H9 (cell line): Measurements from ENCODE around the gene E2F4. TPM values are rescaled to one million over a fixed set of nuclear protein-coding genes. Genes with fewer than 3 reads are reported as not detected.

Source experiments
- DNase-seq: peaks from one replicate; pipeline ENCODE4 v3.0.0-alpha.2; 2017
- H2AFZ ChIP-seq: one replicate; pipeline ENCODE4 v1.6.1; 2013; ENCODE audit warnings: mild to moderate bottlenecking, low read length, control low read depth, moderate library complexity
- H2AK5ac ChIP-seq: 2 replicates; pipeline ENCODE4 v1.6.1; 2013; ENCODE audit warnings: low read length, control low read depth, mixed read lengths; ENCODE audit not compliant: insufficient read length
- H2BK120ac ChIP-seq: one replicate; pipeline ENCODE4 v1.6.1; 2013; ENCODE audit warnings: low read depth, mild to moderate bottlenecking, low read length, control low read depth, inconsistent platforms; ENCODE audit not compliant: poor library complexity, severe bottlenecking
- H2BK12ac ChIP-seq: 2 replicates; pipeline ENCODE4 v1.6.1; 2013; ENCODE audit warnings: low read length, control low read depth, mixed read lengths, low read depth; ENCODE audit not compliant: insufficient read length
- H2BK15ac ChIP-seq: 2 replicates; pipeline ENCODE4 v1.6.1; 2013; ENCODE audit warnings: low read depth, low read length, control low read depth
- H2BK20ac ChIP-seq: one replicate; pipeline ENCODE4 v1.6.1; 2013; ENCODE audit warnings: low read depth, mild to moderate bottlenecking, low read length, control low read depth, inconsistent platforms; ENCODE audit not compliant: poor library complexity, severe bottlenecking
- H2BK5ac ChIP-seq: 2 replicates; pipeline ENCODE4 v1.6.1; 2013; ENCODE audit warnings: low read length, control low read depth, mixed read lengths; ENCODE audit not compliant: insufficient read length
- H3K14ac ChIP-seq: 2 replicates; pipeline ENCODE4 v1.6.1; 2013; ENCODE audit warnings: low read length, control low read depth; ENCODE audit not compliant: insufficient read depth
- H3K18ac ChIP-seq: 2 replicates; pipeline ENCODE4 v1.6.1; 2013; ENCODE audit warnings: low read depth, mild to moderate bottlenecking, mixed read lengths, low read length, control low read depth; ENCODE audit not compliant: insufficient read length
- H3K23ac ChIP-seq: 2 replicates; pipeline ENCODE4 v1.6.1; 2013; ENCODE audit warnings: low read length, control low read depth, mixed read lengths, low read depth; ENCODE audit not compliant: insufficient read length
- H3K23me2 ChIP-seq: 2 replicates; pipeline ENCODE4 v1.6.1; 2013; ENCODE audit warnings: low read depth, mild to moderate bottlenecking, mixed read lengths, low read length, control low read depth; ENCODE audit not compliant: insufficient read length, poor library complexity, severe bottlenecking
- H3K27ac ChIP-seq: 2 replicates; pipeline ENCODE4 v1.5.1; 2013; ENCODE audit warnings: low read length, control low read depth, mixed read lengths, low read depth; ENCODE audit not compliant: insufficient read length
- H3K27me3 ChIP-seq: 2 replicates; pipeline ENCODE4 v1.6.1; 2013; ENCODE audit warnings: low read length, control low read depth, inconsistent platforms; ENCODE audit not compliant: insufficient read depth
- H3K4ac ChIP-seq: 2 replicates; pipeline ENCODE4 v1.6.1; 2013; ENCODE audit warnings: low read depth, mild to moderate bottlenecking, control low read depth, inconsistent platforms, low read length, moderate library complexity
- H3K4me1 ChIP-seq: 2 replicates; pipeline ENCODE4 v1.6.1; 2013; ENCODE audit warnings: low read length, control low read depth, inconsistent platforms; ENCODE audit not compliant: insufficient read depth
- H3K4me2 ChIP-seq: 2 replicates; pipeline ENCODE4 v1.6.1; 2013; ENCODE audit warnings: low read length, control low read depth, mixed read lengths; ENCODE audit not compliant: insufficient read length, insufficient read depth
- H3K56ac ChIP-seq: 2 replicates; pipeline ENCODE4 v1.6.1; 2013; ENCODE audit warnings: low read depth, mild to moderate bottlenecking, mixed read lengths, low read length, control low read depth; ENCODE audit not compliant: insufficient read length
- H3K79me1 ChIP-seq: 2 replicates; pipeline ENCODE4 v1.6.1; 2013; ENCODE audit warnings: low read depth, mild to moderate bottlenecking, moderate library complexity, low read length, control low read depth, inconsistent platforms; ENCODE audit not compliant: insufficient read depth, poor library complexity, severe bottlenecking
- H3K79me2 ChIP-seq: 2 replicates; pipeline ENCODE4 v1.6.1; 2013; ENCODE audit warnings: low read length, control low read depth, inconsistent platforms; ENCODE audit not compliant: insufficient read depth
- H3K9ac ChIP-seq: 2 replicates; pipeline ENCODE4 v1.6.1; 2013; ENCODE audit warnings: low read length, control low read depth, mixed read lengths; ENCODE audit not compliant: insufficient read length; ENCODE audit errors: extremely low read depth
- H3K9me3 ChIP-seq: one replicate; pipeline ENCODE4 v1.6.1; 2013; ENCODE audit warnings: low read depth, low read length, inconsistent platforms; ENCODE audit not compliant: control insufficient read depth
- H3T11ph ChIP-seq: one replicate; pipeline ENCODE4 v1.6.1; 2013; ENCODE audit warnings: mild to moderate bottlenecking, low read length, control low read depth, inconsistent platforms
- H4K20me1 ChIP-seq: one replicate; pipeline ENCODE4 v1.6.1; 2013; ENCODE audit not compliant: control insufficient read depth, insufficient read length, insufficient read depth
- H4K5ac ChIP-seq: 2 replicates; pipeline ENCODE4 v1.6.1; 2013; ENCODE audit warnings: low read depth, mild to moderate bottlenecking, mixed read lengths, low read length, control low read depth; ENCODE audit not compliant: insufficient read length
- H4K8ac ChIP-seq: replicated peaks from 2 replicates; pipeline ENCODE4 v1.6.1; 2013; ENCODE audit warnings: low read length, control low read depth, mixed read lengths, low read depth; ENCODE audit not compliant: insufficient read length
- H4K91ac ChIP-seq: 2 replicates; pipeline ENCODE4 v1.6.1; 2013; ENCODE audit warnings: low read depth, mild to moderate bottlenecking, moderate library complexity, mixed read lengths, low read length, control low read depth; ENCODE audit not compliant: insufficient read length
- H3K27ac Mint-ChIP-seq, 3 experiments: 2 replicates in 2 of 3; 3 replicates in 1 of 3; pipeline ENCODE4 v1.8.0; 2020 to 2021; ENCODE audit warnings: mixed read lengths in 3 of 3, mild to moderate bottlenecking in 1 of 3, moderate library complexity in 1 of 3
- H3K27me3 Mint-ChIP-seq: 2 replicates; pipeline ENCODE4 v1.8.0; 2021; ENCODE audit warnings: low read depth, mild to moderate bottlenecking, moderate library complexity, mixed read lengths
- H3K36me3 Mint-ChIP-seq, 3 experiments: 2 replicates in 2 of 3; 3 replicates in 1 of 3; pipeline ENCODE4 v1.8.0; 2020 to 2021; ENCODE audit warnings: low read depth in 3 of 3, mixed read lengths in 3 of 3; ENCODE audit not compliant: insufficient read depth in 1 of 3
- H3K4me1 Mint-ChIP-seq, 2 experiments: 2 replicates each; pipeline ENCODE4 v1.8.0; 2020; ENCODE audit warnings: mixed read lengths in 2 of 2
- H3K4me3 Mint-ChIP-seq, 2 experiments: 2 replicates in 1 of 2; 3 replicates in 1 of 2; pipeline ENCODE4 v1.8.0; 2020 to 2021; ENCODE audit warnings: mild to moderate bottlenecking in 2 of 2, mixed read lengths in 2 of 2, moderate library complexity in 1 of 2
- H3K9me3 Mint-ChIP-seq, 2 experiments: 2 replicates in 1 of 2; 3 replicates in 1 of 2; pipeline ENCODE4 v1.8.0; 2020; ENCODE audit warnings: mild to moderate bottlenecking in 2 of 2, mixed read lengths in 2 of 2, moderate library complexity in 1 of 2
- CTCF ChIP-seq: fragments of 200-600 bp; sonication (generic); conservative IDR thresholded peaks from 3 replicates; pipeline ENCODE4 v1.8.0; 2021; ENCODE audit warnings: antibody characterized with exemption, mild to moderate bottlenecking
- WGBS: extraction: QIAGEN DNeasy Blood & Tissue Kit; methylation state at CpG from one replicate; pipeline ENCODE4 v1.1.7; 2013; ENCODE audit warnings: missing lambda C conversion rate, low lambda C conversion rate, mixed read lengths; ENCODE audit not compliant: insufficient read length; ENCODE audit errors: extremely low coverage; 5-methylcytosine and 5-hydroxymethylcytosine counted together
- total RNA-seq: library from RNA; stranded (reverse); gene quantifications from 2 replicates; pipeline ENCODE4 v1.2.1, GENCODE V29; 2021

Gene E2F4
- total RNA-seq, 1 experiment from 2014 or later: 116 TPM

GRCh38 chr16:67243481-67243880 is 51.5 kb downstream of the E2F4 start:
- H3K79me2 ChIP-seq: no peaks in the 10 kb centered on the region; the same call in 1 of the 2 replicates
- no peak overlapping the region for H3K14ac ChIP-seq
- peaks cover 29 to 40% of the 10 kb centered on the region in 2 experiments for H3K4me1 Mint-ChIP-seq
- H2AK5ac ChIP-seq: no peak overlapping the region
- no peak overlapping the region for H3K9ac ChIP-seq
- peaks cover 3% of the 10 kb centered on the region for H4K20me1 ChIP-seq
- no peak overlapping the region for H4K91ac ChIP-seq
- no peak overlapping the region for H3K18ac ChIP-seq
- H2BK20ac ChIP-seq: no peak overlapping the region
- H3K36me3 Mint-ChIP-seq: peaks cover 2 to 15% (median 5%) of the 10 kb centered on the region in 3 experiments; a peak in 6 of 7 replicates
- H2BK12ac ChIP-seq: no peak overlapping the region
- no peak for DNase-seq
- no peak overlapping the region for H2AFZ ChIP-seq
- H3K79me1 ChIP-seq: peaks cover 4% of the 10 kb centered on the region
- H3K4me3 Mint-ChIP-seq: no peak overlapping the region
- H3K4ac ChIP-seq: no peak overlapping the region
- H3K27me3 ChIP-seq: no peaks in the 10 kb centered on the region
- no peak overlapping the region for H3K23ac ChIP-seq
- TF ChIP-seq CTCF: no peak
- no peak overlapping the region for H4K5ac ChIP-seq
- no peak overlapping the region for H3K4me2 ChIP-seq
- no CpG with 5 or more reads among the region's 4 CpGs for WGBS
- H4K8ac ChIP-seq: no peak overlapping the region
- peaks cover 15% of the 10 kb centered on the region; the same call in 1 of the 2 replicates for H3K4me1 ChIP-seq
- H3K27me3 Mint-ChIP-seq: peaks cover 7% of the 10 kb centered on the region
- no peak overlapping the region for H2BK15ac ChIP-seq
- no peak overlapping the region for H3K56ac ChIP-seq
- no peak overlapping the region for H2BK5ac ChIP-seq
- no peak overlapping the region for H2BK120ac ChIP-seq
- H3K9me3 Mint-ChIP-seq: no peaks in the 10 kb centered on the region
- H3K27ac ChIP-seq: no peak overlapping the region
- no peak overlapping the region; a peak in 1 of 7 replicates for H3K27ac Mint-ChIP-seq
- peaks cover 25% of the 10 kb centered on the region for H3K23me2 ChIP-seq
- H3K9me3 ChIP-seq: no peaks in the 10 kb centered on the region
- H3T11ph ChIP-seq: no peak overlapping the region
